ENCODE measurements around the gene LHFPL2.

GRCh38 chr5:78527054-78527859 is 121.3 kb downstream of the LHFPL2 start:
- TF ChIP-seq CTCF (IDR thresholded peaks at IDR 0.05) (no peak), POLR2A (IDR thresholded peaks at IDR 0.05) (no peak)
